HG03342 (cell line): ENCODE results near the gene MAB21L3.

Experiments
- ATAC-seq: cut with Tn5 transposase; IDR thresholded peaks from one replicate; pipeline ENCODE4 v1.9.1; 2021; ENCODE audit warnings: mild to moderate bottlenecking, moderate library complexity; ENCODE audit not compliant: unreplicated experiment

MAB21L3 gene

GRCh38 chr1:116110567-116111523 lies at the start of gene MAB21L3:
MAB21L3 (plus strand) TSS chr1:116111399; CDS start chr1:116112616, 1,217 bp downstream.
- ATAC-seq, result peak; percentile 68

DNA sequence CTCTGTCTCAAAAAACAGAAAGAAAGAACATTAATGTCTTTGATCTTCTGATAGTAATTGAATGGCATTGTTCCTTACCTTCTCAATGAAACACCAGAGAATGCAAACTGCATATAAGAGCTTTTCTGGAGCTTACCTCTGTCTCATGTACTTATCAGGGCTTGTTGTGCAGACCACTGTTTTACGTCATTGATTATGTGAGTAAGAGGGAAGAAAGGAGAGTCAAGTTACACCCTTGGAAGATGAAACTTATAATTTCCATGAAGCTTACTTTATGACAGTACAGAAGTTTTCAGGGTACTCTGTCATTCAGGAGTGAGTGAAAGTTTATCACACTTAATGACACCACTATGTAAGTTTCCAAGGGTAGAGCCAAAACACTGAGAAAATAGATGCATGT lies 49.0 kb upstream of the MAB21L3 start:
- ATAC-seq, result no peak

DNA sequence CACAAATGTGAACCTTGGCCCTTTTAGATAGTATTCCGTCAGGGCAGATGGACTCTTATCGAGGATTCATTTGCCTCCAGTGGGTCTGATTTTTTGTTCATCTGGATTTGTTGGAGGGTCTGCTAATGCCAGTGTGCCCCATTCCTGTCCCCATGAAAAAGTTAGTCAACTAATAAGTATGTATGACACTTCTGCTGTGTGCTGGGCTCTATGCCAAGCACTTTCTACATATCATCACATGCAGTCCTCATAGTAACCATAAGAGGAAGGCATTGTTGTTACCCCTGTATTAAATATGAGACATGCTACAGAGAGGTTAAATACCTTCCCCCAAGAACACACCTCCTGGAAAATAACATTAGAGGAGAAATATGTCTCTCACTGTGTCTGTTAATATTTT lies 46.6 kb upstream of the MAB21L3 start:
- no peak for ATAC-seq

DNA sequence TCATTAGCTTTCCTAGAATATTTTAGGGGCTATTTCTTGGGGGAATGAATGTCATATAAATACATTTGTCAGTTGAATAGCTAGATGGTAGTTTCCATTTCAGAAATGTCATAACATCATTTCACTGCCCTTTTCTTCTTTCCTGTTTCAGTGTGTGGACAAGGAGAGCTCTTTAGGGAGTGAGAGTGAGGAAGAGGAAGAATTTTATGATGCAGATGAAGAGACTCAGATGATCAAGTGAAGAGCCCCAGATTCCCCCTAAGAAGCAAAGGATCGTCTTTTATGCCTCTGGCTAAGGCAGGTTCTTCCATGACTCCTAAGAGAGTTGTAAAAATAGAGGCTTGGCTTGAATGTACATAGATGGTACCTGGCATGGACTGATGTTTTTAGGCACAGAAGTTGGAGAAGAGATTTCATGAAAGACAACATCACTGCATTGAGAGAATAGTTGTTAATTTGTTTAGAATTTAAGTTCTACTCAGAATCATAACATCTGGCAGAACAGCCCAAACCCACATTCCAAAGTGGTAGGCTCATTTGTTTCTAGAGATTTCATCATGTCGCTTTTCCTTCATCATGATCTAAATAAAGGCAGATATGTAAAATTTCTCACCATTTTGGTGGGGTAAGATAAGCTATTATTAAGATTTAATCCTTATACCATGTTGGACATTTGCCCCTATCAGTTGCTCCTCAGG lies 44.2 kb upstream of the MAB21L3 start:
- no peak for ATAC-seq

- ATAC-seq, result no peak
Measured at GRCh38 chr1:116067566-116067890, 43.7 kb upstream of the MAB21L3 start.

GRCh38 chr1:116075575-116075974 lies 35.6 kb upstream of the MAB21L3 start:
- no peak for ATAC-seq

- ATAC-seq, result no peak
Measured at GRCh38 chr1:116075990-116076389, 35.2 kb upstream of the MAB21L3 start.

DNA sequence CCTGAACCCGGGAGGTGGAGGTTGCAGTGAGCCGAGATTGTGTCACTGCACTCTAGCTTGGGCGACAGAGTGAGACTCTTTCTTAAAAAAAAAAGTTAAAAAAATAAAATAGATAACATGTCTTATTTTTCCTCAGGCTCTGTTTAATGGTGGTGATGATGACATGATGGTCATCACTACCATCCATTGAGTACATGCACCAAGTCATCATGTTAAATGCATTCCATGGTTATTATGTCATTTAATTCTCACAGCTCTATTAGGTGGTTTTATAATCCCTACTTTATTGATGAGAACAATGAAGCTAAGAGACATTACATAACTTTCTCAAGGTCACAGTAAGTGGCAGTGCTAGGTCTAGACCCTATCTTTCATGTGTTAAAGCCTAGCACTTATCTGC lies 34.4 kb upstream of the MAB21L3 start:
- no peak for ATAC-seq

- ATAC-seq, result no peak
Measured at GRCh38 chr1:116078699-116079223, 32.4 kb upstream of the MAB21L3 start.

DNA sequence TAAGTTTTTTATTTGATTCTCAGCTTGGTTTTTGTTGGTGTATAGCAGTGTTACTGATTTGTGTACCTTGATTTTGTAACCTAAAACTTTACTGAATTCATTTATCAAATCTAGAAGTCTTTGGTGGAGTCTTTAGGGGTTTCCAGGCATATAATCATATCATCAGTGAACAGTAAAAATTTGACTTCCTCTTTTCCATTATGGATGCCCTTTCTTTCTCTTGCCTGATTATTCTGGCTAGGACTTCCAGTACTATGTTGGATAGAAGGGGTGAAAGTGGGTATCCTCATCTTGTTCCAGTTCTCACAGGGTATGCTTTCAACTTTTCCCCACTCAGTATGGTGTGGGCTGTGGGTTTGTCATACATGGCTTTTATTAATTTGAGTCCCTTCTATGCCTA lies 23.6 kb upstream of the MAB21L3 start:
- no peak for ATAC-seq

- no peak for ATAC-seq
Measured at GRCh38 chr1:116089870-116090269, 21.3 kb upstream of the MAB21L3 start.

GRCh38 chr1:116091083-116091482 lies 20.1 kb upstream of the MAB21L3 start:
- no peak for ATAC-seq

DNA sequence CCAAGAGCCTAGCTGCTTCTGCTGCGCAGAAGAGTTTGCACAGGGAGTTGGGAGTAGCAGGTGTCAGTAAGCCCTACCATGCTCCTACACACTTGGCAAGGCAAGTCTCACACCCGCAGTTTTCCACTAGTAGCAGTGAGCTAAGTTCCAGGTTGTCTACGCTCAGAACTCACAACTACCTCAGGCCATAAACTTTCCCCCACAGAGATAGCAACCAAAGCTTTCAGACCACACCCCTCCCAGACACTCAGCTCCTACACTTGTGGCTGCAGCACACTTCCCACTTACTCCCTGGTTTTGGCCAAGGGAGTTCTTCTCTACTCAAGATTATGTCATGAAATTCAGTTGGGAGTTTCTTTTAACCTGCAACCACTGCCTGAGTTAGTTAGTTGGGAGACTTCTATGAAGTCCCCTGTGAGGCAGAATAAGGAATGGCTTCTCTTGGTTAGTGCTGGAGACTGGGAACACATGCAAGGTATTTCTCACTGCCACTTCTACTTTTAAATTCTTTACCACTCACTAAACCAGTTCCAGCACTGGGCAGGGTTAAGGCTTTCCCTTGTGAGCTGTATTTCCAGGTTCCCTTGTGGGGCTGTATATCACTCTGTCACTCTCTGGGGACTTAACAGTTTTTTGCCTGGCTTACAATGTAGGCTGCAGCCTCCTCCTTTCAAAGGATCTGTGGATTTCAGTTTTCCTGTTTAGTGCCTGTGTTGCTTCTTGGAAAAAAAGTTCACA lies 18.3 kb upstream of the MAB21L3 start:
- ATAC-seq, result no peak

GRCh38 chr1:116095027-116095426 lies 16.2 kb upstream of the MAB21L3 start:
- ATAC-seq, result no peak

GRCh38 chr1:116096013-116096618 lies 15.1 kb upstream of the MAB21L3 start:
- no peak for ATAC-seq

GRCh38 chr1:116097626-116098025 lies 13.6 kb upstream of the MAB21L3 start:
- no peak for ATAC-seq

- ATAC-seq, result no peak
Measured at GRCh38 chr1:116099379-116099778, 11.8 kb upstream of the MAB21L3 start.

- no peak for ATAC-seq
Measured at GRCh38 chr1:116099919-116100318, 11.3 kb upstream of the MAB21L3 start.

DNA sequence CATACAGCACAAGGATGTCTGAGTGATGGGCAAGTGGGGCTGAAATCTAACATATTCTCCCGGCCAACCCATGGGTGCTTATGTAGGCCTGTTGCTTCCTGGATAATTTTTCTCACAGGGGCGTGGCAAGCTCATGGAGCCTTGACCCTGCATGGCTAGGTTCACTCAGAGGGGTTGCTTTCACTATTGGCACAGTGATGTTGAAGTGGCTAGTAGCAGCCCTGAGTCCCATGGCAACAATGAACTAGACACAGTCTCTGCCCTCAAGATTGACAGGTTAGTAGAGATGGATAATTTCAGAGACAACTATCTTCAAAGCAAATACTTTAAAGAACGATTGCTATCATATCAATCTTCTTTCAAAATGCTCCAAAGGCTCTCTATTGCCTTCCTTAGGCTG lies 6.5 kb upstream of the MAB21L3 start:
- ATAC-seq, result peak; percentile 80

DNA sequence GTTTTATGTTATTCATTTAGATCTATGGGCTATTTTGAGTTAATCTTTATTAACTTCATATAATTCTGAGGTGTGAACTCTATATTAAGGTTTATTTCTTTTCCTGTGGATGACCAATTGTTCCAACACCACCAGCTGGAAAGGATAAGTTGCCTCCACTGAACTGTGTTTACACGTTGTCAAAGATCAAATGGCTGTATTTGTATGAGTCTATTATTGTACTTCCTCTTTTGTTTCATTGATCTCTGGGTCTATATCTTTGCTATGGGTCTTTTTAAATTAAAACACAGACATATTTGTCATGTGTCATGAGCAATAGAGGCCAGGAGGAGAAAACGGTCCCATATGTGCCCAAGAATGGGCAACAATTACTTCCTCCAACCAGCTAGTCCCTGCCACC lies 5.2 kb upstream of the MAB21L3 start:
- ATAC-seq, result no peak

DNA sequence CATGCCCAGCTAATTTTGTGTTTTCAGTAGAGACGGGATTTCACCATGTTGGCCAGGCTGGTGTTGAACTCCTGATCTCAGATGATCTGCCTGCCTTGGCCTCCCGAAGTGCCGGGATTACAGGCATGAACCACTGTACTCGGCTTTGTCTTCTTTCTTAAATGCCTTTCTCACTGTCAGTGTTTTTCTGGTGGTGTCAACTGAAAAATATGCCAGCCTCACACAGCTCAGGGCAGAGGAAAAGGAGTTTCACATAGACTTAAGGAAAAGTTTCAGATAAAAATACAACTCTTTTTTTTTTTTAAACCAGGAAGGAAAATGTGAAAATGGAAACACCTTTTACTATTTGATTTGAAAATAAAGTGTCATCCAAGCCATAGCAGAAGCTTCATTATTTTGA lies 4.6 kb upstream of the MAB21L3 start:
- no peak for ATAC-seq
